SK-N-MC (cell line): ENCODE data around the gene C4A.
"Not testable (repeated sequence)": the region's sequence is repeated elsewhere in the genome, so short reads cannot be mapped to it uniquely, and the experiment has no call there.

Experiments used
- EZH2 ChIP-seq: fragments of 200-600 bp; sonication (generic); IDR thresholded peaks from one replicate; pipeline ENCODE4 v1.6.1; 2017; ENCODE audit warnings: antibody characterized with exemption
- FOXP2 ChIP-seq: optimal IDR thresholded peaks from 2 replicates; pipeline ENCODE3; 2011; ENCODE audit warnings: mild to moderate bottlenecking, moderate library complexity; ENCODE audit not compliant: insufficient read depth; ENCODE audit errors: extremely low read length, control extremely low read depth
- POLR2AphosphoS5 ChIP-seq: IDR thresholded peaks from 2 replicates; pipeline ENCODE4 v1.6.1; 2012; ENCODE audit warnings: mild to moderate bottlenecking, low read depth, low read length, borderline replicate concordance

DNA sequence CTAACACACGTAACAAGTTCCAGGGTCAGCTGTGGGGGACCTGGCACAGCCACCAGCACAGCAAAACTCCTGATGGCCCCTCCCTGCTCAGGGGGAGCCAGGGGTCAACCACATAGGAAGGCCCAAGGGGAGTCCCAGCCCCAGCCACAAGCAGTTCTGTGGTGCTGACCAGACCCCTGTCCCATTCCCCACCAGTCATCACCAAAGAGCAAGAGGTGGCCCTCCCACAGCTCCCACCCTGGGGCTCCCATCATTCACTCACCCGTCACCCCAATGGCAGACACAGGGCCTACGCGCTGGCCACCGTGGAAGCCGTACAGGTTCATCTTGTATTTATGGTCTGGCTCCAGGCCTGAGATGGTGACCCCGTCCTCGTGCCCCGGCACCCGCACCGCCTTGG lies 67.9 kb downstream of the C4A start:
- TF ChIP-seq POLR2AphosphoS5, EZH2, FOXP2: not testable (repeated sequence)
